ENCODE results near the gene ZNF236.
A peak's percentile ranks its signal among the peaks of the same experiment; 100 is the strongest.

ZNF236 gene

GRCh38 chr18:76803814-76804213 is 18.5 kb upstream of the ZNF236 start:
- no peak for TF ChIP-seq ZBTB7A (IDR thresholded peaks at IDR 0.05; ENCODE audit: low read depth)
- TF ChIP-seq NFIC (IDR thresholded peaks at IDR 0.05): no peak
- no peak for TF ChIP-seq USF1 (IDR thresholded peaks at IDR 0.05)
- 0 out of 2 replicates have a peak, but pooled peaks have one; percentile 24 for TF ChIP-seq MAX (IDR thresholded peaks at IDR 0.05)
- no peak for TF ChIP-seq TEAD4 (IDR thresholded peaks at IDR 0.05)
- peak; percentile 80 for TF ChIP-seq RAD21 (IDR thresholded peaks at IDR 0.05; ENCODE audit: low read depth)
- TF ChIP-seq YY1 (IDR thresholded peaks at IDR 0.05; ENCODE audit: low read depth): no peak
- TF ChIP-seq TAF1 (IDR thresholded peaks at IDR 0.05; ENCODE audit: low read depth): no peak
- TF ChIP-seq REST (IDR thresholded peaks at IDR 0.05; ENCODE audit: low read depth): no peak

GRCh38 chr18:76805221-76805620 is 17.1 kb upstream of the ZNF236 start:
- TF ChIP-seq CEBPB (IDR thresholded peaks at IDR 0.05) (no peak), ZBTB7A (IDR thresholded peaks at IDR 0.05; ENCODE audit: low read depth) (no peak), USF1 (IDR thresholded peaks at IDR 0.05) (no peak), YY1 (IDR thresholded peaks at IDR 0.05; ENCODE audit: low read depth) (no peak), MAX (IDR thresholded peaks at IDR 0.05) (no peak)

- TF ChIP-seq RAD21 (IDR thresholded peaks at IDR 0.05; ENCODE audit: low read depth) (no peak), TAF1 (IDR thresholded peaks at IDR 0.05; ENCODE audit: low read depth) (no peak), USF1 (IDR thresholded peaks at IDR 0.05) (no peak), REST (IDR thresholded peaks at IDR 0.05; ENCODE audit: low read depth) (no peak), CREB1 (IDR thresholded peaks at IDR 0.05; ENCODE audit: low read depth) (no peak), ZBTB7A (IDR thresholded peaks at IDR 0.05; ENCODE audit: low read depth) (no peak), CEBPB (IDR thresholded peaks at IDR 0.05) (no peak), MAX (IDR thresholded peaks at IDR 0.05) (no peak), YY1 (IDR thresholded peaks at IDR 0.05; ENCODE audit: low read depth) (no peak), EGR1 (IDR thresholded peaks at IDR 0.05) (no peak), EP300 (IDR thresholded peaks at IDR 0.05; ENCODE audit: borderline replicate concordance) (no peak), NFIC (IDR thresholded peaks at IDR 0.05) (no peak), FOXM1 (IDR thresholded peaks at IDR 0.05; ENCODE audit: borderline replicate concordance, low read depth) (no peak), TCF12 (IDR thresholded peaks at IDR 0.05; ENCODE audit: low read depth) (no peak), TEAD4 (IDR thresholded peaks at IDR 0.05) (no peak)
These were observed 16.1 kb upstream of the ZNF236 start for GRCh38 chr18:76806301-76806700.

GRCh38 chr18:76808561-76808960 is 13.8 kb upstream of the ZNF236 start:
- TF ChIP-seq TCF12 (IDR thresholded peaks at IDR 0.05; ENCODE audit: low read depth) (no peak), EP300 (IDR thresholded peaks at IDR 0.05; ENCODE audit: borderline replicate concordance) (no peak), TEAD4 (IDR thresholded peaks at IDR 0.05) (no peak), ZBTB7A (IDR thresholded peaks at IDR 0.05; ENCODE audit: low read depth) (no peak), CEBPB (IDR thresholded peaks at IDR 0.05) (no peak), REST (IDR thresholded peaks at IDR 0.05; ENCODE audit: low read depth) (no peak), MAX (IDR thresholded peaks at IDR 0.05) (no peak), NFIC (IDR thresholded peaks at IDR 0.05) (no peak), CREB1 (IDR thresholded peaks at IDR 0.05; ENCODE audit: low read depth) (no peak)

Measured in Ishikawa (cell line).